Medulla oblongata (tissue), 1 donor: ENCODE data around the gene RNASE7.

ENCODE experiments used
- DNase-seq: peaks from one replicate; pipeline ENCODE4 v3.0.0-alpha.2; 2015; ENCODE audit errors: extremely low spot score

Gene RNASE7

DNA sequence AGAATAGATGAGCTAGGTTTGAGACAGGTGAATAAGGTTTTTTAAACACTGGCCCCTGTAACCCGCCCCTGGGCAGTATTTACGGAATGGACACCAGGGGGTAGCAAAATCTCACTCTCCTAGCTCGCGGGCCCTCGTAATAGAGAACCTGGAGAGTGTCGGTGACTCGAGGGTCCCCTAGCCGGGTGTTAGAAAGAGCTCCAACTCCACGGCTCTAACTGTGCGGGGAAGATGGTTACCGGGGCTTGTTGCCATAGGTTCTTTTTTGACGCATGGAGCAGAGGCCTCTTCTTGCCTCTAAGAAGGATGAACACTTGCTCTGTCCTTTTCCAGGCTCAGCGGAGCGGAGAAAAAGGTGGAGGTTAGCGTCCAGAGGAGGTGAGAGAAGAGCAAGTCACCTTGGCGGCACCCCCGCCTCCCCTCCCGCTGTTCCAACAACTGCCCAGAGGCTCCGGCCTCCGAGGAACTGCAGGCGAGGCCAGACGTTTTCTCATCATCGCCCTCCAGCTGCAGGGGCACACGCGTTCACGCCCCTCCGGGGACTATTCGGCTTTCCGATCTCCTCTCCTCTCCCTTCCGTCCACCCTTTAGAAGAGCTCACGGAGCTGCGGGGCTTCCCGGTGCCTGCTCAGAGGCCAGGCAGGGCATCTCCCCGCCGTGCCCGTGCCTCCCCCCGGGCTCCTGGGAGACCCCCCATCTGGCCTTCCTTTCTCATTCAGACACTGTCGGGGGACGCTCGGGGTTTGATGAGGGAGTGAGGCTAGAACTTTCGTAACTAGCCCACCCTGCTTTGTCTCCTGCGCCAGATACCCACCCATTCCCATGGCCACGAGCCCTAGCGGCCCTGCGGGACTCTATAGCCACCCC lies 26.6 kb downstream of the RNASE7 start:
- DNase-seq = peak; percentile 86

DNA sequence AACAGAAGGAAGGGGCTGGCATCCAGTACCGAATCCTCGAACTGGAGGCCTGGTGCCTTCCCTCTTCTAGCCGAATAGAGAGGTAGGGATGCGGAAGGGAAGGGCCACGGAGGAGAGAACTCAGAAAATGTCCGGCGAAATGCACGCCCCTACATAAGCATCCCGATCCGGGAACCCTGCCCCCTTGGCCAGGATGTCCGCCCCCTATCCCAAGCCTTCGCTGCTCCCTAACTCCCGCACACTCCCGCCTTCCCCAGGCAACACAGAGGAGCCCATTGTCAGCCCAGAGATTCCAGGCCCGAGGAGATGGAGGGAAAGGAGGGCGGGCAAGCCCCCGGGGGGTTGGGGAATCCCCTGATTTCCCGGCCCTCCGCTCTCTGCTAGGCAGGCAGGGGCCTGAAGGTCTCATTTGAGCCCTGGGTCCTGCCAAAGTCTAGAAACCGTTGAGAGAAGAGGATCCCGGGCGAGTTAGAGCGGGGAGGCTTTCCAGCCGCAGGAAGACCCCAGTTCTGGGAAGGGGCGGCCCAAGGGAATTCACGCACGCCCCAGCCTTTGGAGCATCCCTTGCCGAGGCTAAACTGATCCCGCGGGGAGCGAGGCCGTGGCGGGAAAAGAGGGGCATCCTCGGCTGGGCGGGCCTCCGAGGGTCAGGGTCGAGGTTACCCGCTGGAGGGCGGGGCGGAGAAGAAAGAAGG lies 27.4 kb downstream of the RNASE7 start:
- peak; percentile 81 for DNase-seq

GRCh38 chr14:21070083-21070609 lies 28.0 kb downstream of the RNASE7 start, which contains the start of gene ARHGEF40:
Gene ARHGEF40 (plus strand): TSS chr14:21070304. CDS start chr14:21070397, 93 bp downstream.
- DNase-seq = peak; percentile 77

GRCh38 chr14:21070610-21071224 lies 28.6 kb downstream of the RNASE7 start:
- peak; percentile 55 for DNase-seq

GRCh38 chr14:21071225-21072030 lies 29.3 kb downstream of the RNASE7 start:
- DNase-seq = peak; percentile 90

GRCh38 chr14:21072031-21072473 lies 29.9 kb downstream of the RNASE7 start:
- DNase-seq = peak; percentile 78

GRCh38 chr14:21072781-21073339 lies 30.7 kb downstream of the RNASE7 start:
- no peak for DNase-seq

GRCh38 chr14:21073921-21074320 lies 31.8 kb downstream of the RNASE7 start:
- no peak for DNase-seq

- no peak for DNase-seq
Observed at GRCh38 chr14:21074398-21075272, 32.5 kb downstream of the RNASE7 start.

GRCh38 chr14:21075719-21076437 lies 33.7 kb downstream of the RNASE7 start:
- no peak for DNase-seq

- no peak for DNase-seq
Observed at GRCh38 chr14:21077672-21078071, 35.5 kb downstream of the RNASE7 start.

GRCh38 chr14:21078287-21078686 lies 36.1 kb downstream of the RNASE7 start:
- no peak for DNase-seq

- no peak for DNase-seq
Observed at GRCh38 chr14:21078726-21079125, 36.6 kb downstream of the RNASE7 start.

DNA sequence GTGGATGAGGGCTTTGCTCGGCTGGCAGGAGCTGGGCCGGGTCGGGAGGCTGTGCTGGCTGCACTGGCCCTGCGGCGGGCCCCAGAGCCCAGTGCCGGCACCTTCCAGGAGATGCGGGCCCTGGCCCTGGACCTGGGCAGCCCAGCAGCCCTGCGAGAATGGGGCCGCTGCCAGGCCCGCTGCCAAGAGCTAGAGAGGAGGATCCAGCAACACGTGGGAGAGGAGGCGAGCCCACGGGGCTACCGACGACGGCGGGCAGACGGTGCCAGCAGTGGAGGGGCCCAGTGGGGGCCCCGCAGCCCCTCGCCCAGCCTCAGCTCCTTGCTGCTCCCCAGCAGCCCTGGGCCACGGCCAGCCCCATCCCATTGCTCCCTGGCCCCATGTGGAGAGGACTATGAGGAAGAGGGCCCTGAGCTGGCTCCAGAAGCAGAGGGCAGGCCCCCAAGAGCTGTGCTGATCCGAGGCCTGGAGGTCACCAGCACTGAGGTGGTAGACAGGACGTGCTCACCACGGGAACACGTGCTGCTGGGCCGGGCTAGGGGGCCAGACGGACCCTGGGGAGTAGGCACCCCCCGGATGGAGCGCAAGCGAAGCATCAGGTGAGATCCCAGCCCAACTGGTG lies 39.5 kb downstream of the RNASE7 start:
- DNase-seq = no peak

- DNase-seq = no peak
Observed at GRCh38 chr14:21083565-21084325, 41.6 kb downstream of the RNASE7 start.

- no peak for DNase-seq
Observed at GRCh38 chr14:21084396-21084795, 42.2 kb downstream of the RNASE7 start.

GRCh38 chr14:21084998-21085853 lies 43.1 kb downstream of the RNASE7 start:
- no peak for DNase-seq
